NT2/D1 (cell line): ENCODE measurements around the gene HSD3B2.

Experiments used
- YY1 ChIP-seq: IDR thresholded peaks from 2 replicates; pipeline ENCODE4 v1.6.1; 2011; ENCODE audit not compliant: insufficient read length, insufficient read depth
- ZNF274 ChIP-seq: IDR thresholded peaks from 2 replicates; pipeline ENCODE4 v1.6.1; 2011; ENCODE audit warnings: mild to moderate bottlenecking, low read depth, low read length

DNA sequence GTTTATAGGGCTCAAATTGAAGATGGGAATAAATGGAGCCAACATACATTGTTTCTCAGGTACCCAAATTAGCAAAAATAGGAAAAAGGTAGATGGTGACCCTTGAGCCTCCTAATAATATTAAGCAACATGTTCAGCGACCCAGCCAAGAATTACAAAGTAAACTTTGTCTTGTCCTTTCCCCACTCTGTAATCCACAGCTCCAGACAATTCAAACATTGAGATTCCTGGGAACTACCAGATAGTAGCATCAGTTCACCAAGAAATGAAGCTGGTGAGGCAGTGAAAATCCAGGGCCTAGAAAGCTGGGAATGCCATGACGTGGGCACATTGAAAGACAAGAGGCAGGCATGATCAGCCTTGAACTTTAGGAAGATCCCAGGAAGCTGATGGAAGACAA lies 34.6 kb upstream of the HSD3B2 start:
- TF ChIP-seq ZNF274 (no peak), YY1 (no peak)
